HEK293T (cell line): ENCODE data around the gene KCNK6.
A peak's percentile ranks its signal among the peaks of the same experiment; 100 is the strongest.

Source experiments
- CTCF ChIA-PET: fragments of 350-600 bp; formaldehyde crosslinking; extraction: SDS; loops from one replicate; lab custom pipeline; 2021; ENCODE audit warnings: antibody characterized with exemption, inconsistent platforms; lab: Yijun Ruan, JAX
- POLR2A ChIA-PET: fragments of 350-600 bp; formaldehyde crosslinking; extraction: SDS; loops from one replicate; lab custom pipeline; 2020; ENCODE audit warnings: antibody characterized with exemption, inconsistent platforms; lab: Yijun Ruan, JAX
- DNase-seq: peaks from one replicate; pipeline ENCODE4 v3.0.0; 2012; ENCODE audit warnings: mixed read lengths; ENCODE audit errors: extremely low spot score
- ARNT ChIP-seq: fragments of 450-650 bp; IDR thresholded peaks from 2 replicates; pipeline ENCODE4 v1.6.1; 2017; ENCODE audit warnings: mild to moderate bottlenecking
- BHLHE40 ChIP-seq: fragments of 450-650 bp; IDR thresholded peaks from 2 replicates; pipeline ENCODE4 v1.6.1; 2016; ENCODE audit warnings: mild to moderate bottlenecking, moderate library complexity, borderline replicate concordance
- CTBP1 ChIP-seq: fragments of 450-650 bp; IDR thresholded peaks from 2 replicates; pipeline ENCODE4 v1.6.1; 2016; ENCODE audit warnings: borderline replicate concordance
- ELF4 ChIP-seq: fragments of 450-650 bp; IDR thresholded peaks from 2 replicates; pipeline ENCODE4 v1.6.1; 2017; ENCODE audit warnings: antibody characterized with exemption
- FOXA1 ChIP-seq: fragments of 450-650 bp; IDR thresholded peaks from 2 replicates; pipeline ENCODE4 v1.6.1; 2016; ENCODE audit warnings: mild to moderate bottlenecking
- FOXK2 ChIP-seq: fragments of 450-650 bp; IDR thresholded peaks from 2 replicates; pipeline ENCODE4 v1.6.1; 2016; ENCODE audit warnings: mild to moderate bottlenecking
- FOXM1 ChIP-seq: fragments of 450-650 bp; IDR thresholded peaks from 2 replicates; pipeline ENCODE4 v1.6.1; 2017; ENCODE audit warnings: mild to moderate bottlenecking, borderline replicate concordance
- HDGF ChIP-seq: fragments of 450-650 bp; IDR thresholded peaks from 2 replicates; pipeline ENCODE4 v1.6.1; 2017; ENCODE audit warnings: antibody characterized with exemption, borderline replicate concordance
- L3MBTL2 ChIP-seq: fragments of 450-650 bp; conservative IDR thresholded peaks from 2 replicates; pipeline ENCODE4 v1.6.1; 2016; ENCODE audit warnings: mild to moderate bottlenecking
- LEF1 ChIP-seq: fragments of 450-650 bp; IDR thresholded peaks from 2 replicates; pipeline ENCODE4 v1.6.1; 2017; ENCODE audit warnings: mild to moderate bottlenecking, borderline replicate concordance
- NFRKB ChIP-seq: fragments of 450-650 bp; IDR thresholded peaks from 2 replicates; pipeline ENCODE4 v1.6.1; 2016; ENCODE audit warnings: mild to moderate bottlenecking, moderate library complexity
- PKNOX1 ChIP-seq: fragments of 450-650 bp; IDR thresholded peaks from 2 replicates; pipeline ENCODE4 v1.6.1; 2016
- SP1 ChIP-seq: fragments of 450-650 bp; IDR thresholded peaks from 2 replicates; pipeline ENCODE4 v1.6.1; 2017
- SUZ12 ChIP-seq: fragments of 450-650 bp; IDR thresholded peaks from 2 replicates; pipeline ENCODE4 v1.6.1; 2016; ENCODE audit warnings: mild to moderate bottlenecking
- TARDBP ChIP-seq: fragments of 450-650 bp; IDR thresholded peaks from 2 replicates; pipeline ENCODE4 v1.6.1; 2016
- ZNF384 ChIP-seq: fragments of 450-650 bp; IDR thresholded peaks from 2 replicates; pipeline ENCODE4 v1.6.1; 2016

The KCNK6 gene

GRCh38 chr19:38369584-38369983, 49.9 kb downstream of the KCNK6 start:
- no peak for DNase-seq
- CTCF ChIA-PET, result no interaction called here
- POLR2A ChIA-PET, result no interaction called here

GRCh38 chr19:38370299-38370698, 50.7 kb downstream of the KCNK6 start:
- ChIA-PET CTCF (no interaction called here), POLR2A (no interaction called here)
- TF ChIP-seq CTBP1, result no peak
- TF ChIP-seq ARNT, result no peak
- TF ChIP-seq FOXA1, result no peak
- no peak for TF ChIP-seq LEF1
- no peak for TF ChIP-seq BHLHE40
- no peak for TF ChIP-seq HDGF
- no peak for TF ChIP-seq FOXM1
- no peak for TF ChIP-seq TARDBP
- TF ChIP-seq FOXK2, result no peak
- no peak for TF ChIP-seq SP1
- TF ChIP-seq L3MBTL2, result no peak
- TF ChIP-seq NFRKB, result no peak
- no peak for TF ChIP-seq ZNF384
- DNase-seq, result no peak

More at GRCh38 chr19:38369584-38369983, 49.9 kb downstream of the KCNK6 start:
- no peak for TF ChIP-seq FOXM1
- no peak for TF ChIP-seq NFRKB
- TF ChIP-seq FOXA1, result no peak
- no peak for TF ChIP-seq PKNOX1
- TF ChIP-seq ARNT, result no peak
- TF ChIP-seq L3MBTL2, result no peak
- no peak for TF ChIP-seq SUZ12
- TF ChIP-seq ZNF384, result no peak
- TF ChIP-seq TARDBP, result no peak
- TF ChIP-seq HDGF, result no peak
- no peak for TF ChIP-seq ELF4
- no peak for TF ChIP-seq SP1
- no peak for TF ChIP-seq LEF1
- TF ChIP-seq BHLHE40, result no peak
- no peak for TF ChIP-seq FOXK2
- TF ChIP-seq CTBP1, result no peak

GRCh38 chr19:38371081-38371480, 51.4 kb downstream of the KCNK6 start:
- CTCF ChIA-PET, result no interaction called here
- POLR2A ChIA-PET, result no interaction called here
- DNase-seq, result no peak
- TF ChIP-seq FOXK2 (no peak), LEF1 (no peak), L3MBTL2 (no peak), SP1 (no peak), ELF4 (no peak), CTBP1 (no peak), TARDBP (no peak), FOXM1 (no peak), HDGF (no peak), BHLHE40 (no peak), SUZ12 (no peak), ARNT (no peak), ZNF384 (no peak), PKNOX1 (no peak), NFRKB (no peak), FOXA1 (no peak)

GRCh38 chr19:38373907-38374331, 54.3 kb downstream of the KCNK6 start:
- DNase-seq, result no peak
- ChIA-PET POLR2A (interaction anchor here (0.7 to 2.2 kb wide), 15 partner anchors 10 to 369 kb away, joined by 3 to 40 read pairs (median 6); partner anchors contain the start of genes CATSPERG, EIF3K, FAM98C and GGN), CTCF (interaction anchor here (0.6 to 1.1 kb wide), 5 partner anchors 11 to 141 kb away, joined by 3 to 4 read pairs (median 3); no protein-coding TSS in a partner anchor)
- TF ChIP-seq L3MBTL2 (peak; percentile 10; the same call in 1 of the 2 replicates), ZNF384 (no peak), BHLHE40 (no peak)

GRCh38 chr19:38374332-38375097, 54.9 kb downstream of the KCNK6 start, which contains the start of gene PSMD8:
TSS of gene PSMD8 (plus strand) at chr19:38374571. CDS start at chr19:38374602, 31 bp downstream.
- POLR2A ChIA-PET, result interaction anchor here (0.7 to 2.2 kb wide), 15 partner anchors 10 to 370 kb away, joined by 3 to 40 read pairs (median 6); partner anchors contain the start of genes CATSPERG, EIF3K, FAM98C and GGN
- CTCF ChIA-PET, result interaction anchor here (0.6 to 1.1 kb wide), 5 partner anchors 12 to 141 kb away, joined by 3 to 4 read pairs (median 3); no protein-coding TSS in a partner anchor
- DNase-seq, result peak; percentile 98
- TF ChIP-seq FOXA1 (no peak), TARDBP (no peak), ELF4 (peak; percentile 81), HDGF (no peak), FOXK2 (no peak), L3MBTL2 (peak; percentile 27), NFRKB (no peak), LEF1 (no peak), ARNT (no peak), BHLHE40 (no peak), CTBP1 (no peak), SUZ12 (no peak), FOXM1 (no peak), ZNF384 (no peak), PKNOX1 (peak; percentile 96)
